ENCODE data around the gene EPS8L1.

GRCh38 chr19:55088021-55088451 is 12.4 kb downstream of the EPS8L1 start:
- TF ChIP-seq CTCF (IDR thresholded peaks at IDR 0.05), result no peak
- no peak for TF ChIP-seq EP300 (IDR thresholded peaks at IDR 0.05)
- TF ChIP-seq POLR2A (IDR thresholded peaks at IDR 0.05; ENCODE audit: low read depth), result no peak
- no peak for TF ChIP-seq POLR2AphosphoS5 (IDR thresholded peaks at IDR 0.05)
